PFSK-1 (cell line): ENCODE data around the gene BCAS4.
A peak's percentile ranks its signal among the peaks of the same experiment; 100 is the strongest.

Experiments used
- FOXP2 ChIP-seq: optimal IDR thresholded peaks from 2 replicates; pipeline ENCODE3; 2011; ENCODE audit warnings: borderline replicate concordance, control low read depth, inconsistent platforms; ENCODE audit not compliant: insufficient read depth; ENCODE audit errors: extremely low read length, extremely low read depth
- POLR2AphosphoS5 ChIP-seq: IDR thresholded peaks from 2 replicates; pipeline ENCODE4 v1.6.1; 2012; ENCODE audit warnings: low read depth, mild to moderate bottlenecking, control low read depth, low read length, moderate library complexity
- TAF1 ChIP-seq: IDR thresholded peaks from 2 replicates; pipeline ENCODE4 v1.6.1; 2012; ENCODE audit warnings: low read length, control low read depth, borderline replicate concordance; ENCODE audit not compliant: insufficient read depth
- TF ChIP-seq, protein P1 (sequence below), 2 experiments: IDR thresholded peaks; 2 replicates each; pipeline versions ENCODE4 v1.6.1 to v1.8.0; 2011 to 2012; ENCODE audit warnings: low read depth in 2 of 2, low read length in 2 of 2, control low read depth in 1 of 2, inconsistent platforms in 1 of 2, mild to moderate bottlenecking in 1 of 2, moderate library complexity in 1 of 2; ENCODE audit not compliant: insufficient read depth in 1 of 2

- TF ChIP-seq FOXP2 (peak; percentile 84), POLR2AphosphoS5 (peak; percentile 66), TAF1 (no peak)
- TF ChIP-seq, protein P1, sequence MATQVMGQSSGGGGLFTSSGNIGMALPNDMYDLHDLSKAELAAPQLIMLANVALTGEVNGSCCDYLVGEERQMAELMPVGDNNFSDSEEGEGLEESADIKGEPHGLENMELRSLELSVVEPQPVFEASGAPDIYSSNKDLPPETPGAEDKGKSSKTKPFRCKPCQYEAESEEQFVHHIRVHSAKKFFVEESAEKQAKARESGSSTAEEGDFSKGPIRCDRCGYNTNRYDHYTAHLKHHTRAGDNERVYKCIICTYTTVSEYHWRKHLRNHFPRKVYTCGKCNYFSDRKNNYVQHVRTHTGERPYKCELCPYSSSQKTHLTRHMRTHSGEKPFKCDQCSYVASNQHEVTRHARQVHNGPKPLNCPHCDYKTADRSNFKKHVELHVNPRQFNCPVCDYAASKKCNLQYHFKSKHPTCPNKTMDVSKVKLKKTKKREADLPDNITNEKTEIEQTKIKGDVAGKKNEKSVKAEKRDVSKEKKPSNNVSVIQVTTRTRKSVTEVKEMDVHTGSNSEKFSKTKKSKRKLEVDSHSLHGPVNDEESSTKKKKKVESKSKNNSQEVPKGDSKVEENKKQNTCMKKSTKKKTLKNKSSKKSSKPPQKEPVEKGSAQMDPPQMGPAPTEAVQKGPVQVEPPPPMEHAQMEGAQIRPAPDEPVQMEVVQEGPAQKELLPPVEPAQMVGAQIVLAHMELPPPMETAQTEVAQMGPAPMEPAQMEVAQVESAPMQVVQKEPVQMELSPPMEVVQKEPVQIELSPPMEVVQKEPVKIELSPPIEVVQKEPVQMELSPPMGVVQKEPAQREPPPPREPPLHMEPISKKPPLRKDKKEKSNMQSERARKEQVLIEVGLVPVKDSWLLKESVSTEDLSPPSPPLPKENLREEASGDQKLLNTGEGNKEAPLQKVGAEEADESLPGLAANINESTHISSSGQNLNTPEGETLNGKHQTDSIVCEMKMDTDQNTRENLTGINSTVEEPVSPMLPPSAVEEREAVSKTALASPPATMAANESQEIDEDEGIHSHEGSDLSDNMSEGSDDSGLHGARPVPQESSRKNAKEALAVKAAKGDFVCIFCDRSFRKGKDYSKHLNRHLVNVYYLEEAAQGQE (IDR thresholded peaks at IDR 0.05; ENCODE audit: insufficient read depth in 1 of 2, low read depth in 2 of 2, low read length in 2 of 2), result no peak
Measured at GRCh38 chr20:50790651-50791277, 4.1 kb upstream of the BCAS4 start.
